ENCODE data around the gene RPL41. TPM values are rescaled to one million over a fixed set of nuclear protein-coding genes. Genes with fewer than 3 reads are reported as not detected.

Gene RPL41
- total and polyA plus RNA-seq, 5 donors: 2,026 to 2,505 (median 2,284) TPM

GRCh38 chr12:56161690-56162351 lies 45.4 kb downstream of the RPL41 start:
- peaks cover 4% of the 10 kb centered on the region for H3K4me1 ChIP-seq (ENCODE audit: control insufficient read depth, insufficient read depth, low read length)
- no peaks in the 10 kb centered on the region for H3K27me3 ChIP-seq (ENCODE audit: control insufficient read depth, insufficient read depth)
- no peaks in the 10 kb centered on the region for H3K9me3 ChIP-seq (ENCODE audit: control insufficient read depth, low read length)
- no peak for ATAC-seq
- no peak for DNase-seq
- H3K4me3 ChIP-seq (ENCODE audit: low read length): no peak overlapping the region
- peak overlapping the region; percentile 15 for H3K27ac ChIP-seq (ENCODE audit: low read length)
- 66% methylated on average over 10 of the region's 10 CpGs for WGBS
- intact Hi-C loops (cut with DNase I): loop anchor here in 1 of 4 donors (5.0 kb wide), 1 partner anchor 40 kb away; no protein-coding TSS in a partner anchor

DNA sequence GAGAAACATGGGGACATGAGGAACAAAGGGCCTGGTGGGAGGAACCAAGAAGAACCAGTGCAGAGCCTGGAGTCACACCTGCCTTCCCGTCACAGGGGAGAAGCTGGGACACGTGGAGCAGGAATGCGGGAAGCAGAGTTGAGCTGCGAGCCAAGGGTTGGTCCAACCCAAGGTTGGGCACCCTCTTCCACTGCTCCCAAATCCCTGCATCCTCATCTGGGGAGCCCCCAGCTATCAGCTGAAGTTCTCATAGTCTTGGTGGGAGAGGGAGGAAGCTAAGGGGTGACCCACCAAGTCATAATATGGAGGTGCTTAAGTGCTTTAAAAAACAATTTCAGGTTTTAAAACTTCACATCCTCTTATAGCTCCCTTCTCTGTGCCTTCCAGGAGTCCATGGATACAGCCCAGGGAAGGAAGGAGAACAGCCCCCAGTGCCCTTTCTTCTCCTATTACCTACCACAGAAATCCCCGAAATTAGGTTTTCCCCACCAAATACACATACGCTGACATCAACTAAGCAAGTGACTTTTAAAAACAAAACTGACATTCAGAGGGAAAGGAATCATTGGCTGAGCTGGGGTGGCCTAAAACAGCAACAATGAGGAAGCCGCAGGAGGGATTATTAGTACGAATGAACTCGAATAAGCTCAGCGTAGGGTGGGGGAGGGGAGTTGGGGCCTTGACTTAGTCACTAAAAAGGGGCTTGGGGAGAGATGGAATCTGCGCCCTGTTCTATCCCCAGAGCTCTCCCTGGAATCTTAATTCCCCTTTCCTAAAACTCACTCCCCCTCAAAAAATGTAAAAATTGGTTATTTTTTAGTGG lies 46.2 kb downstream of the RPL41 start:
- WGBS: 49% methylated on average over 11 of the region's 11 CpGs
- intact Hi-C loops (cut with DNase I): loop anchor here in 1 of 4 donors (5.0 kb wide), 1 partner anchor 40 kb away; no protein-coding TSS in a partner anchor
- Histone ChIP-seq H3K27ac (ENCODE audit: low read length) (no peak overlapping the region), H3K9me3 (ENCODE audit: control insufficient read depth, low read length) (no peaks in the 10 kb centered on the region), H3K4me1 (ENCODE audit: control insufficient read depth, insufficient read depth, low read length) (peaks cover 4% of the 10 kb centered on the region), H3K4me3 (ENCODE audit: low read length) (no peak overlapping the region), H3K27me3 (ENCODE audit: control insufficient read depth, insufficient read depth) (no peaks in the 10 kb centered on the region)
- DNase-seq (no peak), ATAC-seq (no peak)

GRCh38 chr12:56163533-56164344 lies 47.3 kb downstream of the RPL41 start:
- H3K27me3 ChIP-seq (ENCODE audit: control insufficient read depth, insufficient read depth): no peaks in the 10 kb centered on the region
- intact Hi-C loops (cut with DNase I): loop anchor here in 1 of 4 donors (5.0 kb wide), 1 partner anchor 41 kb away; no protein-coding TSS in a partner anchor
- ATAC-seq (no peak), DNase-seq (peak in 1 of 3 donors; percentile 65)
- H3K4me3 ChIP-seq (ENCODE audit: low read length): no peak overlapping the region
- H3K27ac ChIP-seq (ENCODE audit: low read length): no peak overlapping the region
- peaks cover 4% of the 10 kb centered on the region for H3K4me1 ChIP-seq (ENCODE audit: control insufficient read depth, insufficient read depth, low read length)
- no peaks in the 10 kb centered on the region for H3K9me3 ChIP-seq (ENCODE audit: control insufficient read depth, low read length)
- 59% methylated on average over 11 of the region's 11 CpGs for WGBS

DNA sequence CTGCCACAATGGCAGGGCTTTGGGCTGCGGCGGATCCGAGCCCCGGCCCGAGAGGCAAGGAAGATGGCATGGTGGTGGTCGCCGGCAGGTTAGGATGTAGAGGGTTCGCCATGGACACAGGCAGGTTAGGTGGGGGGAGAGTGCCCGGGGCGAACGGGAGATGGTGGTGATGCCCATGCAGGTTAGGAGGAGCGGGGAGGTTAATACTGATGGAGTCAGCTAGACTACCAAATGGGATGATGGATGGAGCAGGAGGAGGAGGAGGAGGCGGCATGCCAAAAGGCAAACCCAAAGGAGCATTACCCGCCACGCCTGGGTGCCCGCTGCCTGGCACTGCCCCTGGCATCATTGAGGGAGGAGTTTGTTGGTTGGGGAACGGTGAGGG lies 47.9 kb downstream of the RPL41 start:
- WGBS: 90% methylated on average over 17 of the region's 17 CpGs
- Histone ChIP-seq H3K27me3 (ENCODE audit: control insufficient read depth, insufficient read depth) (no peaks in the 10 kb centered on the region), H3K4me3 (ENCODE audit: low read length) (no peak overlapping the region), H3K27ac (ENCODE audit: low read length) (no peak overlapping the region), H3K9me3 (ENCODE audit: control insufficient read depth, low read length) (no peaks in the 10 kb centered on the region), H3K4me1 (ENCODE audit: control insufficient read depth, insufficient read depth, low read length) (peaks cover 4% of the 10 kb centered on the region)
- intact Hi-C loops (cut with DNase I): loop anchor here in 1 of 4 donors (5.0 kb wide), 1 partner anchor 42 kb away; no protein-coding TSS in a partner anchor
- DNase-seq: no peak
- peak; percentile 1 to 7 for ATAC-seq

GRCh38 chr12:56165369-56165768 lies 48.9 kb downstream of the RPL41 start:
- H3K27me3 ChIP-seq (ENCODE audit: control insufficient read depth, insufficient read depth): no peaks in the 10 kb centered on the region
- WGBS: 38% methylated on average over 4 of the region's 4 CpGs
- peaks cover 4% of the 10 kb centered on the region for H3K4me1 ChIP-seq (ENCODE audit: control insufficient read depth, insufficient read depth, low read length)
- intact Hi-C loops (cut with DNase I): no loop called here
- ATAC-seq (peak; percentile 1 to 2), DNase-seq (peak in 1 of 3 donors; percentile 61)
- no peak overlapping the region for H3K27ac ChIP-seq (ENCODE audit: low read length)
- no peaks in the 10 kb centered on the region for H3K9me3 ChIP-seq (ENCODE audit: control insufficient read depth, low read length)
- H3K4me3 ChIP-seq (ENCODE audit: low read length): no peak overlapping the region

Other genes with a start within 250 kb of the RPL41 start
- 10 to 100 TPM; 15.4 to 19.0 (median 16.9) TPM for gene PYM1, start 188.7 kb upstream of the RPL41 start, total RNA-seq
- gene PYM1, start 188.7 kb upstream of the RPL41 start, polyA plus RNA-seq: 25.7 TPM
- gene DGKA, start 185.5 kb upstream of the RPL41 start, total RNA-seq: 10 to 100 TPM; 11.3 to 25.9 (median 20.3) TPM
- gene DGKA, start 185.5 kb upstream of the RPL41 start, polyA plus RNA-seq: 20.3 TPM
- 1 to 10 TPM in 3 of 4 donors, under 1 TPM in 1; 0.86 to 2.2 (median 1.2) TPM for gene PMEL, start 150.6 kb upstream of the RPL41 start, total RNA-seq
- gene PMEL, start 150.6 kb upstream of the RPL41 start, polyA plus RNA-seq: 0.45 TPM
- gene CDK2, start 149.8 kb upstream of the RPL41 start, total RNA-seq: 10 to 100 TPM; 12.7 to 17.2 (median 13.6) TPM
- gene CDK2, start 149.8 kb upstream of the RPL41 start, polyA plus RNA-seq: 8.1 TPM
- gene RAB5B, start 142.6 kb upstream of the RPL41 start, total RNA-seq: 100 to 1,000 TPM; 111 to 132 (median 119) TPM
- gene RAB5B, start 142.6 kb upstream of the RPL41 start, polyA plus RNA-seq: 86.4 TPM
- 10 to 100 TPM; 20.7 to 30.8 (median 29.3) TPM for gene SUOX, start 119.4 kb upstream of the RPL41 start, total RNA-seq
- 29.2 TPM for gene SUOX, start 119.4 kb upstream of the RPL41 start, polyA plus RNA-seq
- gene IKZF4, start 95.6 kb upstream of the RPL41 start, total RNA-seq: 1 to 10 TPM; 5.6 to 8.7 (median 6.5) TPM
- 2.7 TPM for gene IKZF4, start 95.6 kb upstream of the RPL41 start, polyA plus RNA-seq
- 10 to 100 TPM; 30.0 to 55.1 (median 39.7) TPM for gene RPS26, start 74.7 kb upstream of the RPL41 start, total RNA-seq
- gene RPS26, start 74.7 kb upstream of the RPL41 start, polyA plus RNA-seq: 739 TPM
- 1 to 10 TPM; 3.2 to 7.4 (median 6.1) TPM for gene ERBB3, start 36.5 kb upstream of the RPL41 start, total RNA-seq
- gene ERBB3, start 36.5 kb upstream of the RPL41 start, polyA plus RNA-seq: 6.4 TPM
- 10 to 100 TPM; 65.5 to 77.6 (median 74.2) TPM for gene PA2G4, start 12.1 kb upstream of the RPL41 start, total RNA-seq
- 73.3 TPM for gene PA2G4, start 12.1 kb upstream of the RPL41 start, polyA plus RNA-seq
- 1 to 10 TPM; 6.1 to 8.6 (median 6.7) TPM for gene ZC3H10, start 1.6 kb downstream of the RPL41 start, total RNA-seq
- 2.7 TPM for gene ZC3H10, start 1.6 kb downstream of the RPL41 start, polyA plus RNA-seq
- gene ESYT1, start 11.6 kb downstream of the RPL41 start, total RNA-seq: 10 to 100 TPM; 30.7 to 38.5 (median 33.6) TPM
- 29.1 TPM for gene ESYT1, start 11.6 kb downstream of the RPL41 start, polyA plus RNA-seq
- gene MYL6B, start 36.0 kb downstream of the RPL41 start, total RNA-seq: 10 to 100 TPM; 48.4 to 74.6 (median 60.2) TPM
- 65.7 TPM for gene MYL6B, start 36.0 kb downstream of the RPL41 start, polyA plus RNA-seq
- 1,000 to 10,000 TPM in 1 of 4 donors, 100 to 1,000 TPM in 3; 592 to 1,178 (median 826) TPM for gene MYL6, start 41.7 kb downstream of the RPL41 start, total RNA-seq
- 1,131 TPM for gene MYL6, start 41.7 kb downstream of the RPL41 start, polyA plus RNA-seq
- gene SMARCC2, start 72.8 kb downstream of the RPL41 start, total RNA-seq: 10 to 100 TPM; 63.2 to 94.6 (median 72.2) TPM
- gene SMARCC2, start 72.8 kb downstream of the RPL41 start, polyA plus RNA-seq: 28.6 TPM
- gene RNF41, start 105.3 kb downstream of the RPL41 start, total RNA-seq: 10 to 100 TPM; 43.5 to 63.2 (median 47.0) TPM
- gene RNF41, start 105.3 kb downstream of the RPL41 start, polyA plus RNA-seq: 17.4 TPM
- 10 to 100 TPM; 20.2 to 26.0 (median 24.4) TPM for gene NABP2, start 107.7 kb downstream of the RPL41 start, total RNA-seq
- 19.1 TPM for gene NABP2, start 107.7 kb downstream of the RPL41 start, polyA plus RNA-seq
- under 1 TPM in 1 of 4 donors, not detected in 3; 0.49 TPM for gene SLC39A5, start 113.4 kb downstream of the RPL41 start, total RNA-seq
- gene SLC39A5, start 113.4 kb downstream of the RPL41 start, polyA plus RNA-seq: 0.18 TPM
- gene ANKRD52, start 141.8 kb downstream of the RPL41 start, total RNA-seq: 10 to 100 TPM; 22.8 to 30.7 (median 25.6) TPM
- 13.4 TPM for gene ANKRD52, start 141.8 kb downstream of the RPL41 start, polyA plus RNA-seq
- gene COQ10A, start 150.3 kb downstream of the RPL41 start, total RNA-seq: 100 to 1,000 TPM in 3 of 4 donors, 10 to 100 TPM in 1; 98.5 to 166 (median 117) TPM
- gene COQ10A, start 150.3 kb downstream of the RPL41 start, polyA plus RNA-seq: 159 TPM
- 100 to 1,000 TPM; 454 to 594 (median 571) TPM for gene CS, start 183.7 kb downstream of the RPL41 start, total RNA-seq
- gene CS, start 183.7 kb downstream of the RPL41 start, polyA plus RNA-seq: 250 TPM
- gene CNPY2, start 199.4 kb downstream of the RPL41 start, total RNA-seq: 10 to 100 TPM; 52.4 to 65.1 (median 55.1) TPM
- 69.7 TPM for gene CNPY2, start 199.4 kb downstream of the RPL41 start, polyA plus RNA-seq
- 10 to 100 TPM; 39.9 to 58.3 (median 49.1) TPM for gene PAN2, start 217.4 kb downstream of the RPL41 start, total RNA-seq
- 33.1 TPM for gene PAN2, start 217.4 kb downstream of the RPL41 start, polyA plus RNA-seq
- gene IL23A, start 222.3 kb downstream of the RPL41 start, total RNA-seq: not detected
- 0.32 TPM for gene IL23A, start 222.3 kb downstream of the RPL41 start, polyA plus RNA-seq
- 10 to 100 TPM; 44.6 to 67.6 (median 53.5) TPM for gene STAT2, start 243.5 kb downstream of the RPL41 start, total RNA-seq
- gene STAT2, start 243.5 kb downstream of the RPL41 start, polyA plus RNA-seq: 29.9 TPM
- not detected for gene APOF, start 246.2 kb downstream of the RPL41 start, total RNA-seq
- not detected for gene APOF, start 246.2 kb downstream of the RPL41 start, polyA plus RNA-seq